ENCODE data around the gene EFR3B. TPM values are rescaled to one million over a fixed set of nuclear protein-coding genes. Genes with fewer than 3 reads are reported as not detected.

The EFR3B gene
- total RNA-seq, 4 donors from 2014 or later, result 0.40 to 1.2 (median 0.65) TPM

- DNase-seq, result no peak
- Histone ChIP-seq H3K4me1 (peaks cover 0 to 20% (median 13%) of the 10 kb centered on the region in 4 donors), H3K36me3 (no peaks in the 10 kb centered on the region), H3K4me3 (no peak overlapping the region), H3K9me3 (no peaks in the 10 kb centered on the region), H3K27me3 (no peaks in the 10 kb centered on the region), H3K27ac (no peak overlapping the region)
- TF ChIP-seq CTCF (IDR thresholded peaks at IDR 0.05) (no peak), POLR2A (IDR thresholded peaks at IDR 0.05) (no peak)
Observed at GRCh38 chr2:25044011-25044410, 2.1 kb downstream of the EFR3B start.

- DNase-seq, result no peak
- Histone ChIP-seq H3K9me3 (no peaks in the 10 kb centered on the region), H3K27ac (no peak overlapping the region), H3K4me3 (no peak overlapping the region), H3K27me3 (no peaks in the 10 kb centered on the region), H3K4me1 (peaks cover 0 to 20% (median 13%) of the 10 kb centered on the region in 4 donors), H3K36me3 (no peaks in the 10 kb centered on the region)
- TF ChIP-seq POLR2A (IDR thresholded peaks at IDR 0.05) (no peak), CTCF (IDR thresholded peaks at IDR 0.05) (no peak)
Observed at GRCh38 chr2:25044990-25045389, 3.1 kb downstream of the EFR3B start.

- DNase-seq, result no peak
- Histone ChIP-seq H3K4me3 (no peak overlapping the region), H3K4me1 (no peaks in the 10 kb centered on the region), H3K9me3 (no peaks in the 10 kb centered on the region), H3K36me3 (no peaks in the 10 kb centered on the region), H3K27me3 (no peaks in the 10 kb centered on the region), H3K27ac (no peak overlapping the region)
- TF ChIP-seq CTCF (IDR thresholded peaks at IDR 0.05) (no peak), POLR2A (IDR thresholded peaks at IDR 0.05) (no peak)
Observed at GRCh38 chr2:25049422-25049821, 7.5 kb downstream of the EFR3B start.

GRCh38 chr2:25050128-25050527 lies 8.3 kb downstream of the EFR3B start:
- no peaks in the 10 kb centered on the region for H3K27me3 ChIP-seq
- H3K4me1 ChIP-seq, result no peaks in the 10 kb centered on the region

GRCh38 chr2:25053041-25053440 lies 11.2 kb downstream of the EFR3B start:
- TF ChIP-seq CTCF (IDR thresholded peaks at IDR 0.05) (no peak), POLR2A (IDR thresholded peaks at IDR 0.05) (no peak)
- DNase-seq, result no peak
- no peaks in the 10 kb centered on the region for H3K36me3 ChIP-seq
- H3K27me3 ChIP-seq, result no peaks in the 10 kb centered on the region
- H3K4me1 ChIP-seq, result no peaks in the 10 kb centered on the region
- no peak overlapping the region for H3K27ac ChIP-seq
- H3K9me3 ChIP-seq, result no peaks in the 10 kb centered on the region
- no peak overlapping the region for H3K4me3 ChIP-seq

More at GRCh38 chr2:25050128-25050527, 8.3 kb downstream of the EFR3B start:
- no peak for TF ChIP-seq CTCF (IDR thresholded peaks at IDR 0.05)
- no peak for DNase-seq
- H3K36me3 ChIP-seq, result no peaks in the 10 kb centered on the region
- H3K27ac ChIP-seq, result no peak overlapping the region
- H3K4me3 ChIP-seq, result no peak overlapping the region
- no peaks in the 10 kb centered on the region for H3K9me3 ChIP-seq

- Histone ChIP-seq H3K4me3 (no peak overlapping the region), H3K4me1 (no peaks in the 10 kb centered on the region), H3K36me3 (no peaks in the 10 kb centered on the region), H3K27me3 (no peaks in the 10 kb centered on the region), H3K9me3 (no peaks in the 10 kb centered on the region), H3K27ac (no peak overlapping the region)
- no peak for DNase-seq
- no peak for TF ChIP-seq POLR2A (IDR thresholded peaks at IDR 0.05)
- TF ChIP-seq CTCF (IDR thresholded peaks at IDR 0.05), result no peak
Observed at GRCh38 chr2:25054720-25055119, 12.8 kb downstream of the EFR3B start.
